HepG2 (cell line): ENCODE results near the gene SLC27A2. TPM values are rescaled to one million over a fixed set of nuclear protein-coding genes. Genes with fewer than 3 reads are reported as not detected.

Experiments used
- KLF11 ChIP-seq: IDR thresholded peaks from 2 replicates; pipeline ENCODE4 v1.6.1; 2016; ENCODE audit warnings: missing compliant biosample characterization
- SMC3 ChIP-seq: IDR thresholded peaks from 2 replicates; pipeline ENCODE4 v1.6.1; 2011; ENCODE audit warnings: low read length, improper control_type of control experiment
- SSRP1 ChIP-seq: IDR thresholded peaks from 2 replicates; pipeline ENCODE4 v1.6.1; 2016; ENCODE audit warnings: control low read depth
- TEAD3 ChIP-seq: optimal IDR thresholded peaks from 2 replicates; pipeline ENCODE3; 2016; ENCODE audit warnings: borderline replicate concordance
- TGIF2 ChIP-seq: IDR thresholded peaks from 2 replicates; pipeline ENCODE4 v1.6.1; 2016; ENCODE audit warnings: control low read depth, missing compliant biosample characterization
- ZIK1 ChIP-seq: sonication (generic); formaldehyde crosslinking; IDR thresholded peaks from 2 replicates; pipeline ENCODE4 v1.5.0; 2020; ENCODE audit warnings: mild to moderate bottlenecking, low read depth, missing genetic modification reagents, borderline replicate concordance
- ZNF570 ChIP-seq: sonication (generic); formaldehyde crosslinking; IDR thresholded peaks from 2 replicates; pipeline ENCODE4 v1.4.0; 2020; ENCODE audit warnings: mild to moderate bottlenecking, missing genetic modification reagents, borderline replicate concordance
- ZNF781 ChIP-seq: sonication (generic); formaldehyde crosslinking; IDR thresholded peaks from 2 replicates; pipeline ENCODE4 v1.5.1; 2020; ENCODE audit warnings: borderline replicate concordance, mild to moderate bottlenecking, missing genetic modification reagents; ENCODE audit errors: not compliant biosample characterization
- polyA plus RNA-seq, 8 experiments: library from polyadenylated mRNA; depleted of rRNA in 3 of 8; stranded (reverse) in 7 of 8; unstranded in 1 of 8; fragments of >200 nt; fragmentation: Illumina TruSeq in 4 of 8; extraction: Trizol in 4 of 8; gene quantifications; 2 replicates each; pipeline versions ENCODE4 v1.2.1 to v1.2.3, GENCODE V29; 2011 to 2016; ENCODE audit warnings: low read depth in 4 of 8, missing spikeins in 1 of 8, mixed read lengths in 1 of 8; ENCODE audit not compliant: insufficient read depth in 1 of 8
- total RNA-seq, 5 experiments: library from RNA; depleted of rRNA; stranded (reverse); fragments of >200 nt; fragmentation: Illumina TruSeq; extraction: Trizol; gene quantifications; 2 replicates each; pipeline ENCODE4 v1.2.3, GENCODE V29; 2016; ENCODE audit warnings: low read depth in 1 of 5
- TF ChIP-seq, protein P1 (sequence below): IDR thresholded peaks from 2 replicates; pipeline ENCODE4 v1.6.1; 2016; ENCODE audit warnings: missing compliant biosample characterization, missing genetic modification reagents, borderline replicate concordance
- TF ChIP-seq, protein P2 (sequence below): sonication (generic); formaldehyde crosslinking; IDR thresholded peaks from 2 replicates; pipeline ENCODE4 v1.8.0; 2022; ENCODE audit warnings: missing genetic modification reagents, low read depth, mild to moderate bottlenecking, borderline replicate concordance
- TF ChIP-seq, protein P3 (sequence below): sonication (generic); formaldehyde crosslinking; IDR thresholded peaks from 2 replicates; pipeline ENCODE4 v1.5.1; 2020; ENCODE audit warnings: missing genetic modification reagents, mild to moderate bottlenecking, borderline replicate concordance
- TF ChIP-seq, protein P4 (sequence below): sonication (generic); formaldehyde crosslinking; IDR thresholded peaks from 2 replicates; pipeline ENCODE4 v1.8.1; 2023; ENCODE audit warnings: mild to moderate bottlenecking, missing genetic modification reagents
- TF ChIP-seq, protein P5 (sequence below): IDR thresholded peaks from 2 replicates; pipeline ENCODE4 v1.6.1; 2012; ENCODE audit warnings: low read length, improper control_type of control experiment

The SLC27A2 gene
- total and polyA plus RNA-seq, 2 of the 13 experiments (the other 11 are each of a cell fraction or from before 2014, with no cell fraction given): 14.6 to 23.4 TPM

DNA sequence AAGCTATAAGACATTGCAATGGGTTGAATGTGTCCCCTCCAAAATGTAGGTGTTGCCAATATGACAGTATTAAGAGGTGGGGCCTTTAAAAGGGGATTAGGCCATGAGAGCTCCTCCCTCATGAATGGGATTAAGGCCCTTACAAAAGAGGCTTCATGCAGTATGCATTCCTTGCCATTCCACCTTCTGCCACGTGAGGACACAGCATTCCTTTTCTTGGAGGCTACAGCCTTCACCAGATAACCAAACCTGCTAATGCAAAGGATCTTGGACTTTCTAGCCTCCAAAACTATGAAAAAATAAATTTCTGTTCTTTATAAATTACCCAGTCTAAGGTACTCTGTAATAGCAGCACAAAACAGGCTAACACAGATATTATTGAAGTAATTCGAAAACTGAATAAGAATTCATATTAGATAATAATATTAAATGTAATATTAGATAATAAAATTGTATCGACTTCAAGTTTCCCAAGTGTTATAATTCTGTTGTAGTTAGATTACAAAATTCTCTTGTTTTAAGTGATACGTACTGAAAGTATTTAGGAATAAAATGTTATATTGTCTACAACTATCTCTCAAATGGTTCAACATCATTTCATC lies 33.5 kb upstream of the SLC27A2 start (continued):
- TF ChIP-seq, protein P1, sequence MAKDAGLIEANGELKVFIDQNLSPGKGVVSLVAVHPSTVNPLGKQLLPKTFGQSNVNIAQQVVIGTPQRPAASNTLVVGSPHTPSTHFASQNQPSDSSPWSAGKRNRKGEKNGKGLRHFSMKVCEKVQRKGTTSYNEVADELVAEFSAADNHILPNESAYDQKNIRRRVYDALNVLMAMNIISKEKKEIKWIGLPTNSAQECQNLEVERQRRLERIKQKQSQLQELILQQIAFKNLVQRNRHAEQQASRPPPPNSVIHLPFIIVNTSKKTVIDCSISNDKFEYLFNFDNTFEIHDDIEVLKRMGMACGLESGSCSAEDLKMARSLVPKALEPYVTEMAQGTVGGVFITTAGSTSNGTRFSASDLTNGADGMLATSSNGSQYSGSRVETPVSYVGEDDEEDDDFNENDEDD (CRISPR knock-in tag): 0 out of 2 replicates have a peak, but pooled peaks have one; percentile 28
- TF ChIP-seq SSRP1 (CRISPR knock-in tag) (no peak), ZIK1 (CRISPR knock-in tag) (no peak), ZNF570 (CRISPR knock-in tag) (no peak), ZNF781 (CRISPR knock-in tag) (no peak), TGIF2 (CRISPR knock-in tag) (no peak), TEAD3 (CRISPR knock-in tag) (peak; percentile 77), SMC3 (peak; percentile 80), KLF11 (CRISPR knock-in tag) (no peak)
- TF ChIP-seq, protein P2, sequence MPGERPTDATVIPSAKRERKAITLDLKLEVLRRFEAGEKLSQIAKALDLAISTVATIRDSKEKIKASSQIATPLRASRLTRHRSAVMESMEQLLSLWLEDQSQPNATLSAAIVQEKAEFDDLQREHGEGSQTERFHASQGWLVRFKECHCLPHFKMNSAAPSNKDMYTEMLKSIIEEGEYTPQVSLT: no peak
- TF ChIP-seq, protein P3, sequence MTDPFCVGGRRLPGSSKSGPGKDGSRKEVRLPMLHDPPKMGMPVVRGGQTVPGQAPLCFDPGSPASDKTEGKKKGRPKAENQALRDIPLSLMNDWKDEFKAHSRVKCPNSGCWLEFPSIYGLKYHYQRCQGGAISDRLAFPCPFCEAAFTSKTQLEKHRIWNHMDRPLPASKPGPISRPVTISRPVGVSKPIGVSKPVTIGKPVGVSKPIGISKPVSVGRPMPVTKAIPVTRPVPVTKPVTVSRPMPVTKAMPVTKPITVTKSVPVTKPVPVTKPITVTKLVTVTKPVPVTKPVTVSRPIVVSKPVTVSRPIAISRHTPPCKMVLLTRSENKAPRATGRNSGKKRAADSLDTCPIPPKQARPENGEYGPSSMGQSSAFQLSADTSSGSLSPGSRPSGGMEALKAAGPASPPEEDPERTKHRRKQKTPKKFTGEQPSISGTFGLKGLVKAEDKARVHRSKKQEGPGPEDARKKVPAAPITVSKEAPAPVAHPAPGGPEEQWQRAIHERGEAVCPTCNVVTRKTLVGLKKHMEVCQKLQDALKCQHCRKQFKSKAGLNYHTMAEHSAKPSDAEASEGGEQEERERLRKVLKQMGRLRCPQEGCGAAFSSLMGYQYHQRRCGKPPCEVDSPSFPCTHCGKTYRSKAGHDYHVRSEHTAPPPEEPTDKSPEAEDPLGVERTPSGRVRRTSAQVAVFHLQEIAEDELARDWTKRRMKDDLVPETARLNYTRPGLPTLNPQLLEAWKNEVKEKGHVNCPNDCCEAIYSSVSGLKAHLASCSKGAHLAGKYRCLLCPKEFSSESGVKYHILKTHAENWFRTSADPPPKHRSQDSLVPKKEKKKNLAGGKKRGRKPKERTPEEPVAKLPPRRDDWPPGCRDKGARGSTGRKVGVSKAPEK (CRISPR knock-in tag): no peak
- TF ChIP-seq, protein P4, sequence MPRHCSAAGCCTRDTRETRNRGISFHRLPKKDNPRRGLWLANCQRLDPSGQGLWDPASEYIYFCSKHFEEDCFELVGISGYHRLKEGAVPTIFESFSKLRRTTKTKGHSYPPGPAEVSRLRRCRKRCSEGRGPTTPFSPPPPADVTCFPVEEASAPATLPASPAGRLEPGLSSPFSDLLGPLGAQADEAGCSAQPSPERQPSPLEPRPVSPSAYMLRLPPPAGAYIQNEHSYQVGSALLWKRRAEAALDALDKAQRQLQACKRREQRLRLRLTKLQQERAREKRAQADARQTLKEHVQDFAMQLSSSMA (CRISPR knock-in tag): no peak
- TF ChIP-seq, protein P5, sequence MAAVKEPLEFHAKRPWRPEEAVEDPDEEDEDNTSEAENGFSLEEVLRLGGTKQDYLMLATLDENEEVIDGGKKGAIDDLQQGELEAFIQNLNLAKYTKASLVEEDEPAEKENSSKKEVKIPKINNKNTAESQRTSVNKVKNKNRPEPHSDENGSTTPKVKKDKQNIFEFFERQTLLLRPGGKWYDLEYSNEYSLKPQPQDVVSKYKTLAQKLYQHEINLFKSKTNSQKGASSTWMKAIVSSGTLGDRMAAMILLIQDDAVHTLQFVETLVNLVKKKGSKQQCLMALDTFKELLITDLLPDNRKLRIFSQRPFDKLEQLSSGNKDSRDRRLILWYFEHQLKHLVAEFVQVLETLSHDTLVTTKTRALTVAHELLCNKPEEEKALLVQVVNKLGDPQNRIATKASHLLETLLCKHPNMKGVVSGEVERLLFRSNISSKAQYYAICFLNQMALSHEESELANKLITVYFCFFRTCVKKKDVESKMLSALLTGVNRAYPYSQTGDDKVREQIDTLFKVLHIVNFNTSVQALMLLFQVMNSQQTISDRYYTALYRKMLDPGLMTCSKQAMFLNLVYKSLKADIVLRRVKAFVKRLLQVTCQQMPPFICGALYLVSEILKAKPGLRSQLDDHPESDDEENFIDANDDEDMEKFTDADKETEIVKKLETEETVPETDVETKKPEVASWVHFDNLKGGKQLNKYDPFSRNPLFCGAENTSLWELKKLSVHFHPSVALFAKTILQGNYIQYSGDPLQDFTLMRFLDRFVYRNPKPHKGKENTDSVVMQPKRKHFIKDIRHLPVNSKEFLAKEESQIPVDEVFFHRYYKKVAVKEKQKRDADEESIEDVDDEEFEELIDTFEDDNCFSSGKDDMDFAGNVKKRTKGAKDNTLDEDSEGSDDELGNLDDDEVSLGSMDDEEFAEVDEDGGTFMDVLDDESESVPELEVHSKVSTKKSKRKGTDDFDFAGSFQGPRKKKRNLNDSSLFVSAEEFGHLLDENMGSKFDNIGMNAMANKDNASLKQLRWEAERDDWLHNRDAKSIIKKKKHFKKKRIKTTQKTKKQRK: no peak
